H1 (cell line): Measurements from ENCODE around the gene FAM53C. TPM values are rescaled to one million over a fixed set of nuclear protein-coding genes. Genes with fewer than 3 reads are reported as not detected.

Experiments used
- CTCF ChIA-PET: fragments of 300-600 bp; sonication (Branson Sonifier 250); formaldehyde crosslinking; loops from one replicate; lab custom pipeline; 2021; ENCODE audit not compliant: partially characterized antibody; lab: Charles Lee
- POLR2A ChIA-PET: fragments of 300-600 bp; sonication (Branson Sonifier 250); formaldehyde crosslinking; loops from one replicate; lab custom pipeline; 2021; ENCODE audit warnings: inconsistent platforms; ENCODE audit not compliant: partially characterized antibody; lab: Charles Lee
- DNase-seq, 2 experiments: peaks; one replicate each; pipeline versions ENCODE4 v3.0.0 to v3.0.0-alpha.2; 2010 to 2022; ENCODE audit warnings: low spot score in 2 of 2, low read depth in 1 of 2, mixed read lengths in 1 of 2
- FAIRE-seq: peaks from 2 replicates; lab custom pipeline; 2011; peaks lifted over from hg19 to GRCh38; lab: Jason Lieb, UNC
- H2AFZ ChIP-seq: 2 replicates; pipeline ENCODE4 v1.8.1; 2012; ENCODE audit warnings: low read length, inconsistent platforms
- H2AK5ac ChIP-seq: 2 replicates; pipeline ENCODE4 v1.6.1; 2013; ENCODE audit warnings: low read depth, low read length
- H2BK120ac ChIP-seq: replicated peaks from 2 replicates; pipeline ENCODE3; 2013; ENCODE audit warnings: low read depth, low read length, inconsistent platforms
- H2BK12ac ChIP-seq: 2 replicates; pipeline ENCODE4 v1.6.1; 2013; ENCODE audit warnings: low read depth, low read length
- H2BK15ac ChIP-seq: 2 replicates; pipeline ENCODE4 v1.6.1; 2013; ENCODE audit warnings: low read length
- H2BK20ac ChIP-seq: 2 replicates; pipeline ENCODE4 v1.6.1; 2013; ENCODE audit warnings: low read length
- H2BK5ac ChIP-seq: 2 replicates; pipeline ENCODE4 v1.6.1; 2013; ENCODE audit warnings: low read depth, low read length
- H3K14ac ChIP-seq: 2 replicates; pipeline ENCODE4 v1.6.1; 2013; ENCODE audit warnings: inconsistent platforms; ENCODE audit not compliant: insufficient read length
- H3K18ac ChIP-seq: 2 replicates; pipeline ENCODE4 v1.6.1; 2013; ENCODE audit warnings: low read length; ENCODE audit errors: extremely low read depth
- H3K23ac ChIP-seq: 2 replicates; pipeline ENCODE4 v1.6.1; 2013; ENCODE audit warnings: inconsistent platforms; ENCODE audit not compliant: insufficient read length
- H3K23me2 ChIP-seq: 2 replicates; pipeline ENCODE4 v1.6.1; 2013; ENCODE audit warnings: low read depth, low read length
- H3K27ac ChIP-seq: 2 replicates; pipeline ENCODE4 v1.6.1; 2011; ENCODE audit warnings: low read depth, low read length, inconsistent platforms
- H3K27me3 ChIP-seq, 4 experiments: replicated peaks in 1 of 4; 1 replicate in 1 of 4; 2 replicates in 3 of 4; pipeline versions ENCODE4 v1.6.1 to v1.8.1; 2011 to 2013; ENCODE audit warnings: low read length in 3 of 4, mild to moderate bottlenecking in 3 of 4, inconsistent platforms in 2 of 4, mixed read lengths in 2 of 4, moderate library complexity in 1 of 4; ENCODE audit not compliant: control insufficient read depth in 3 of 4, insufficient read depth in 3 of 4; ENCODE audit errors: extremely low read depth in 1 of 4
- H3K36me3 ChIP-seq, 4 experiments: 2 replicates each; pipeline versions ENCODE4 v1.6.1 to v1.8.1; 2011 to 2013; ENCODE audit warnings: mild to moderate bottlenecking in 4 of 4, low read length in 3 of 4, moderate library complexity in 2 of 4, control low read depth in 1 of 4, inconsistent platforms in 1 of 4; ENCODE audit not compliant: insufficient read depth in 4 of 4, control insufficient read depth in 2 of 4
- H3K4ac ChIP-seq: replicated peaks from 2 replicates; pipeline ENCODE3; 2013; ENCODE audit warnings: low read length, low read depth, mixed read lengths, inconsistent platforms; ENCODE audit not compliant: insufficient read length
- H3K4me1 ChIP-seq, 4 experiments: replicated peaks in 1 of 4; 1 replicate in 1 of 4; 2 replicates in 3 of 4; pipeline versions ENCODE4 v1.6.1 to v1.8.1; 2011 to 2013; ENCODE audit warnings: low read length in 3 of 4, inconsistent platforms in 2 of 4, mixed read lengths in 1 of 4; ENCODE audit not compliant: insufficient read depth in 4 of 4, control insufficient read depth in 3 of 4
- H3K4me2 ChIP-seq, 2 experiments: 2 replicates each; pipeline versions ENCODE4 v1.6.1 to v1.8.1; 2011 to 2013; ENCODE audit warnings: low read depth in 2 of 2, low read length in 2 of 2, control low read depth in 1 of 2, inconsistent platforms in 1 of 2, mild to moderate bottlenecking in 1 of 2; ENCODE audit not compliant: insufficient read depth in 1 of 2
- H3K4me3 ChIP-seq, 4 experiments: fragments of 200-600, 300-600 bp in 1 of 4; sonication (generic), shearing (Covaris generic), sonication (Bioruptor Twin) in 1 of 4; 2 replicates each; pipeline versions ENCODE4 v1.5.1 to v1.8.1; 2011 to 2016; ENCODE audit warnings: low read length in 4 of 4, low read depth in 3 of 4, control low read depth in 2 of 4, inconsistent platforms in 2 of 4, mild to moderate bottlenecking in 2 of 4, mixed read lengths in 1 of 4, moderate library complexity in 1 of 4; ENCODE audit not compliant: insufficient read depth in 2 of 4; ENCODE audit errors: extremely low read depth in 1 of 4
- H3K56ac ChIP-seq: replicated peaks from 2 replicates; pipeline ENCODE3; 2013; ENCODE audit warnings: low read depth, mild to moderate bottlenecking, mixed read lengths, low read length, inconsistent platforms; ENCODE audit not compliant: insufficient read length
- H3K79me1 ChIP-seq: 2 replicates; pipeline ENCODE4 v1.6.1; 2013; ENCODE audit warnings: low read depth, low read length, control low read depth
- H3K79me2 ChIP-seq, 2 experiments: 2 replicates each; pipeline versions ENCODE4 v1.6.1 to v1.8.1; 2012 to 2013; ENCODE audit warnings: low read length in 2 of 2, mild to moderate bottlenecking in 2 of 2, inconsistent platforms in 1 of 2; ENCODE audit not compliant: insufficient read depth in 2 of 2, control insufficient read depth in 1 of 2
- H3K9ac ChIP-seq, 4 experiments: replicated peaks in 1 of 4; 1 replicate in 1 of 4; 2 replicates in 3 of 4; pipeline versions ENCODE4 v1.6.1 to v1.8.1; 2011 to 2013; ENCODE audit warnings: low read depth in 3 of 4, low read length in 3 of 4, control low read depth in 2 of 4, mild to moderate bottlenecking in 2 of 4, moderate library complexity in 2 of 4, inconsistent platforms in 1 of 4; ENCODE audit errors: extremely low read depth in 1 of 4
- H3K9me3 ChIP-seq, 2 experiments: 2 replicates each; pipeline versions ENCODE4 v1.6.1 to v1.8.1; 2012 to 2013; ENCODE audit warnings: mild to moderate bottlenecking in 2 of 2, moderate library complexity in 2 of 2, control low read depth in 1 of 2, inconsistent platforms in 1 of 2, low read depth in 1 of 2, low read length in 1 of 2, mixed read lengths in 1 of 2; ENCODE audit not compliant: insufficient read depth in 2 of 2
- H4K20me1 ChIP-seq, 2 experiments: replicated peaks in 1 of 2; 2 replicates each; pipeline versions ENCODE3 to v1.8.1; 2011 to 2013; ENCODE audit warnings: inconsistent platforms in 2 of 2, low read length in 2 of 2, mild to moderate bottlenecking in 1 of 2; ENCODE audit not compliant: insufficient read depth in 2 of 2, control insufficient read depth in 1 of 2
- H4K5ac ChIP-seq: 2 replicates; pipeline ENCODE4 v1.6.1; 2013; ENCODE audit warnings: low read length, low read depth, mixed read lengths, inconsistent platforms; ENCODE audit not compliant: insufficient read length
- H4K8ac ChIP-seq: 2 replicates; pipeline ENCODE4 v1.8.0; 2013; ENCODE audit warnings: mild to moderate bottlenecking, moderate library complexity, low read length, inconsistent platforms; ENCODE audit not compliant: insufficient read depth; ENCODE audit errors: extremely low read depth
- H4K91ac ChIP-seq: replicated peaks from 2 replicates; pipeline ENCODE3; 2013; ENCODE audit warnings: low read length, mixed read lengths, inconsistent platforms; ENCODE audit not compliant: insufficient read length
- JUN ChIP-seq: IDR thresholded peaks from 2 replicates; pipeline ENCODE4 v1.6.1; 2011; ENCODE audit warnings: low read depth, mild to moderate bottlenecking, improper control_type of control experiment, low read length
- KDM1A ChIP-seq: fragments of 200-600, 300-600 bp; sonication (generic); IDR thresholded peaks from 2 replicates; pipeline ENCODE4 v1.7.1; 2016; ENCODE audit warnings: mild to moderate bottlenecking, low read length, borderline replicate concordance
- NRF1 ChIP-seq: IDR thresholded peaks from 2 replicates; pipeline ENCODE4 v1.6.1; 2011; ENCODE audit warnings: mild to moderate bottlenecking, low read depth, low read length, improper control_type of control experiment
- PHF8 ChIP-seq: fragments of 200-600 bp; sonication (generic); conservative IDR thresholded peaks from 2 replicates; pipeline ENCODE4 v1.7.1; 2012; ENCODE audit warnings: low read depth, mild to moderate bottlenecking, inconsistent platforms, low read length, moderate library complexity
- RNF2 ChIP-seq: fragments of 200-900, 300-1000 bp; sonication (generic); IDR thresholded peaks from 2 replicates; pipeline ENCODE4 v1.7.1; 2016; ENCODE audit warnings: borderline replicate concordance, low read depth, mild to moderate bottlenecking, antibody characterized with exemption, low read length; ENCODE audit not compliant: poor library complexity, severe bottlenecking; ENCODE audit errors: missing control alignments
- RXRA ChIP-seq: IDR thresholded peaks from 2 replicates; pipeline ENCODE4 v1.6.1; 2011; ENCODE audit warnings: low read depth, mild to moderate bottlenecking, low read length, moderate library complexity; ENCODE audit not compliant: insufficient read depth
- SIN3A ChIP-seq, 2 experiments: IDR thresholded peaks in 1 of 2; conservative IDR thresholded peaks in 1 of 2; 2 replicates each; pipeline ENCODE4 v1.6.1; 2011 to 2012; ENCODE audit warnings: low read length in 2 of 2, improper control_type of control experiment in 1 of 2, low read depth in 1 of 2, mild to moderate bottlenecking in 1 of 2
- SRF ChIP-seq: IDR thresholded peaks from 2 replicates; pipeline ENCODE4 v1.6.1; 2011; ENCODE audit warnings: mild to moderate bottlenecking, low read depth, low read length, moderate library complexity
- TAF1 ChIP-seq: IDR thresholded peaks from 2 replicates; pipeline ENCODE4 v1.6.1; 2011; ENCODE audit warnings: mild to moderate bottlenecking, low read depth, low read length
- TEAD4 ChIP-seq: IDR thresholded peaks from 2 replicates; pipeline ENCODE4 v1.6.1; 2012; ENCODE audit warnings: low read depth, low read length, inconsistent platforms, mixed read lengths
- YY1 ChIP-seq: IDR thresholded peaks from 2 replicates; pipeline ENCODE4 v1.6.1; 2011; ENCODE audit warnings: low read depth, mild to moderate bottlenecking, low read length
- WGBS, 2 experiments: shearing (Covaris generic) in 1 of 2; methylation state at CpG; one replicate each; pipeline versions ENCODE4 v1.1.6 to v1.1.7; 2013 to 2015; ENCODE audit warnings: low lambda C conversion rate in 2 of 2, mixed read lengths in 2 of 2, inconsistent platforms in 1 of 2, low coverage in 1 of 2, missing lambda C conversion rate in 1 of 2; ENCODE audit not compliant: insufficient replicate concordance in 2 of 2, insufficient coverage in 1 of 2, insufficient read length in 1 of 2; ENCODE audit errors: extremely low coverage in 1 of 2, missing lambda C conversion rate in 1 of 2; 5-methylcytosine and 5-hydroxymethylcytosine counted together
- polyA plus RNA-seq, 7 experiments: library from polyadenylated mRNA; depleted of rRNA in 3 of 7; stranded (reverse) in 5 of 7; unstranded in 2 of 7; fragments of >200 nt in 5 of 7; fragments of 200-250 nt in 2 of 7; gene quantifications; 1 replicate in 5 of 7; 2 replicates in 1 of 7; 4 replicates in 1 of 7; pipeline versions ENCODE4 v1.2.1 to v1.2.3, GENCODE V29; 2011 to 2013; ENCODE audit warnings: missing spikeins in 2 of 7, mixed read lengths in 2 of 7
- total RNA-seq: library from RNA; stranded (reverse); fragmentation: NEBNext Ultra II Directional; extraction: Animal tissue kit (Norgen Biotek cat#: 25700); gene quantifications from 2 replicates; pipeline ENCODE4 v1.2.1, GENCODE V29; 2021
- TF ChIP-seq, protein P1 (sequence below): IDR thresholded peaks from 2 replicates; pipeline ENCODE4 v1.6.1; 2011; ENCODE audit warnings: low read depth, mild to moderate bottlenecking, low read length; ENCODE audit not compliant: insufficient read depth

Gene FAM53C
- total and polyA plus RNA-seq, 2 of the 8 experiments (the other 6 are each of a cell fraction or from before 2014, with no cell fraction given) = 57.6 to 75.3 TPM

GRCh38 chr5:138385660-138386059 lies 47.6 kb downstream of the FAM53C start:
- Histone ChIP-seq H3K14ac (no peak overlapping the region), H4K5ac (no peak overlapping the region), H3K27ac (no peak overlapping the region), H3K23me2 (no peaks in the 10 kb centered on the region), H2AK5ac (no peak overlapping the region), H2BK15ac (no peak overlapping the region), H4K20me1 (peaks cover 0 to 2% of the 10 kb centered on the region in 2 experiments), H3K79me1 (no peaks in the 10 kb centered on the region), H3K79me2 (no peaks in the 10 kb centered on the region), H3K4me3 (no peak overlapping the region), H2BK120ac (no peak overlapping the region), H4K8ac (no peak overlapping the region; the same call in 1 of the 2 replicates), H3K56ac (no peak overlapping the region), H3K4ac (no peak overlapping the region), H3K4me2 (no peak overlapping the region), H2BK12ac (no peak overlapping the region), H3K4me1 (no peaks in the 10 kb centered on the region), H3K36me3 (peaks cover 12 to 44% (median 22%) of the 10 kb centered on the region in 4 experiments), H3K9me3 (no peaks in the 10 kb centered on the region), H3K18ac (no peak overlapping the region), H2BK20ac (no peak overlapping the region), H3K9ac (no peak overlapping the region), H2BK5ac (no peak overlapping the region), H3K23ac (no peak overlapping the region), H4K91ac (no peak overlapping the region), H2AFZ (no peak overlapping the region), H3K27me3 (no peaks in the 10 kb centered on the region)
- ChIA-PET CTCF (interaction anchor here (1.5 kb wide), 1 partner anchor 33 kb away, joined by 3 read pairs; the partner anchor contains the start of gene KDM3B), POLR2A (no interaction called here)
- DNase-seq = no peak
- 87% methylated on average over 1 of the region's 1 CpG; no CpG with 5 or more reads in 1 of the 2 experiments for WGBS, 2 experiments
- TF ChIP-seq PHF8 = no peak
- no peak for TF ChIP-seq JUN
- TF ChIP-seq RNF2 = no peak
- no peak for TF ChIP-seq NRF1
- TF ChIP-seq KDM1A = no peak
- TF ChIP-seq, protein P1, sequence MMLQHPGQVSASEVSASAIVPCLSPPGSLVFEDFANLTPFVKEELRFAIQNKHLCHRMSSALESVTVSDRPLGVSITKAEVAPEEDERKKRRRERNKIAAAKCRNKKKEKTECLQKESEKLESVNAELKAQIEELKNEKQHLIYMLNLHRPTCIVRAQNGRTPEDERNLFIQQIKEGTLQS = no peak
- TF ChIP-seq SRF = no peak
- TF ChIP-seq RXRA = no peak
- no peak for TF ChIP-seq TAF1
- TF ChIP-seq TEAD4 = no peak
- TF ChIP-seq YY1 = no peak
- no peak for TF ChIP-seq SIN3A (conservative IDR thresholded peaks at IDR 0.05 in 1 of 2, IDR thresholded peaks at IDR 0.05 in 1 of 2; ENCODE audit: low read depth in 1 of 2, low read length in 2 of 2)
- FAIRE-seq = no peak
